GM20000 (cell line): ENCODE measurements around the gene KCNJ6.

Experiments
- DNase-seq: peaks from one replicate; pipeline ENCODE4 v3.0.0; 2012; ENCODE audit warnings: low spot score
- TF ChIP-seq, protein P1 (sequence below): IDR thresholded peaks from 2 replicates; pipeline ENCODE4 v1.5.1; 2012; ENCODE audit warnings: mild to moderate bottlenecking, control low read depth; ENCODE audit errors: extremely low read depth, missing control alignments

The KCNJ6 gene

DNA sequence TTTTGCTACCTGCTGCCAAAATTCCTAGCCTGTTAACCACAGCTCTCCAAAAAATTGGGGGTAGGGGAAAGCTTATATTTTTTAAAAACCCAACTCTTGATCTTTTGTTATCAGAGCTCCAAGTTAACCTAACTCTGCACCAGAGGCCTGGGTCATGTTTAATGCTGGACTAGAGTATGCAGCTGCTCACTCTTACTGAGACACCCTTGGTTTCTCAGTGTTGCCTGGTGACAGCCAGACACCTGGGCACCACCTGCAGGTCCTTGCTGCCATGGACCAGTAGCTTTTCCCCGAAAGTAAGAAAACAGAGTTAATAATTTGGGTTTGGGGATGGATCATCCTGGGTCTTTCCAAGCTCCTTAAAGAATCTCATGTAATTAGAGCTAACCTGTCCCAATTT lies 30.1 kb downstream of the KCNJ6 start:
- TF ChIP-seq, protein P1, sequence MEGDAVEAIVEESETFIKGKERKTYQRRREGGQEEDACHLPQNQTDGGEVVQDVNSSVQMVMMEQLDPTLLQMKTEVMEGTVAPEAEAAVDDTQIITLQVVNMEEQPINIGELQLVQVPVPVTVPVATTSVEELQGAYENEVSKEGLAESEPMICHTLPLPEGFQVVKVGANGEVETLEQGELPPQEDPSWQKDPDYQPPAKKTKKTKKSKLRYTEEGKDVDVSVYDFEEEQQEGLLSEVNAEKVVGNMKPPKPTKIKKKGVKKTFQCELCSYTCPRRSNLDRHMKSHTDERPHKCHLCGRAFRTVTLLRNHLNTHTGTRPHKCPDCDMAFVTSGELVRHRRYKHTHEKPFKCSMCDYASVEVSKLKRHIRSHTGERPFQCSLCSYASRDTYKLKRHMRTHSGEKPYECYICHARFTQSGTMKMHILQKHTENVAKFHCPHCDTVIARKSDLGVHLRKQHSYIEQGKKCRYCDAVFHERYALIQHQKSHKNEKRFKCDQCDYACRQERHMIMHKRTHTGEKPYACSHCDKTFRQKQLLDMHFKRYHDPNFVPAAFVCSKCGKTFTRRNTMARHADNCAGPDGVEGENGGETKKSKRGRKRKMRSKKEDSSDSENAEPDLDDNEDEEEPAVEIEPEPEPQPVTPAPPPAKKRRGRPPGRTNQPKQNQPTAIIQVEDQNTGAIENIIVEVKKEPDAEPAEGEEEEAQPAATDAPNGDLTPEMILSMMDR = no peak
- DNase-seq = no peak

DNA sequence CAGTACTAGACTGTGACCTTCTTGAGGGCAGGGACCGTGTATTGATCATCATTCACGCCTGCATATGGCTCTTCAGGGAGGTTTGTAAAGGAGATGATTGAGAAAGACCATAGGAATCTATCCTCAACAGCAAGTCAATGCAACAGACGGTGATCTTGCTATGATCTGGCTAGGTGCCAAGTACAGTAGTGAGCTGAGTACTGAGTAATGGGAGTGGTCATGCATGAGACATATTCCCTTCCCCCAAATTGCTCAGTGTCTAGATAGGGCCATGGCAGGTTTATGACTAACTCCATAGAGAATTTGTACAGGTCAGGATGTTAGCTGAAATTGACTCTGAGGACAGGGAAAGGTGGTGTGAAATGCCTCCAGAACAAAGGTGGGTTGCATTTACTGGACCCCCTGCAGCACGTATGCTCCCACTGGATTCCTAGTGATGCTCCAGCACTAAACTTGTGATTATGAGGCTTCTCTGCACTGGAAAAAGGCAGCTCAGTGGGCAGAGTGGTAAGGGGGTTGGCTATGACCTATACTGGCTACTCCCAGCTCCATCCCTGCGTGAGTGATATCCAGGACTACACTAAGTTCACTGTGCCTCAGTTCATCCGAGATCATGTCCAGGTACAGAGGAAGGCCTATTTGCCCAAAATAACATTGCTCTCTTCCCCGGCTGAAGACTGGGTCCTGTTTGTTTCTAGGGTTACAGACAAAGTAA lies 37.2 kb downstream of the KCNJ6 start:
- DNase-seq = no peak
- TF ChIP-seq, protein P1 = no peak

DNA sequence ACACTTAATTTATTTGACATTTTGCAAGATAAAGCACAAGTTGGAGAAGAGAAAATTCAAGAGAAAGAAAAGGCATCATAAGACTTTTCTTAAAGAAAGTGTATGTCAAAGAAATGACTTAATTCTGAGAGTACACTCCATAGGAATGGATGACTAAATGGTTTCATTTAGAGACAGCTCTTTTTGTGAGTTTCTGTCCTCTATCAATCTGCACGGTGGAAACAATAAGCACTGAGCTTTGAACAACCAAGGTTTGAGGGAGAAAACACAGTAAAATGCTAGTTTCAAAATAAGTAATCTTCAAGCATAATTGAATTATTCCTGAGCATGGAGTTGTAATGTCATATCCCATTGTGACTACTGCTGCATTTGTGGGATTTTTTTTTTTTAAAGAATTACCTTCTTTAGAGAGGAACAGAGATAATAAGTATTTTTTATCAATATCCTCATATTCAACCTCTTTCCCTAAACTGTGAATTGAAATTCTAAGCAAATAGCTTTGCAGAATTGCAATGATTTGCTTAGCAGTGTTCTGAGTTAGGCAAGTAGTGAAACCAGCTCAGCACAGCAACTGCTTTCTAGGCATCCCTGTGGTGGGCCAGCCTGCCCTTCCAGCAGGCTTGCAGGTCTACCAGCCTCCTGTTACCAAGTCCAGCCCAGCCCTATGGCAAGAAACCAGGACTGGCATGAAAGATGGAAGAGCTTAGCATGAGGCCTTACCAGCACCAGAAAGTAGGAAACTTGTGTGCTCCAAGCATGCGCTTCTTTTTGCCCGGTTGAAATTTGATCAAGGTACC lies 38.2 kb downstream of the KCNJ6 start:
- no peak for DNase-seq
- TF ChIP-seq, protein P1 = no peak

DNA sequence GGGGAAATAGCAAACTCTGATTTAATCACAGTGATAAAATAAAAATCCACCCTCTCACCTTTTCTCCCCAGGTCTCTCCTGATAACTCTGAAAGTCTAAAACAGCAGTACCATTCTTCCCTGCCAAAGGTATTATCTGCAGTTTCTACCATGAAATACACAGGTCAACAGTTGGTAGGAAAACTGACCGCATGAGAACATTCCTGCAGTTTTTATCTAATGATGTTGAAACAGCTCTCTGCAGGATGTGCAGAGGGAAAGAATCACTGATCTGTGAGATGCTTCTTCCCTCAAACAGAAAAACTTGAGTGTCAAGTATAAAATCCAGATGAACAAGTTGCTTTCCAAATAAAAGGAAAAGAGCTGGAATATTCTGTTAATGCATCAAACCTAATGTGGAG lies 39.1 kb downstream of the KCNJ6 start:
- TF ChIP-seq, protein P1 = no peak
- DNase-seq = no peak

DNA sequence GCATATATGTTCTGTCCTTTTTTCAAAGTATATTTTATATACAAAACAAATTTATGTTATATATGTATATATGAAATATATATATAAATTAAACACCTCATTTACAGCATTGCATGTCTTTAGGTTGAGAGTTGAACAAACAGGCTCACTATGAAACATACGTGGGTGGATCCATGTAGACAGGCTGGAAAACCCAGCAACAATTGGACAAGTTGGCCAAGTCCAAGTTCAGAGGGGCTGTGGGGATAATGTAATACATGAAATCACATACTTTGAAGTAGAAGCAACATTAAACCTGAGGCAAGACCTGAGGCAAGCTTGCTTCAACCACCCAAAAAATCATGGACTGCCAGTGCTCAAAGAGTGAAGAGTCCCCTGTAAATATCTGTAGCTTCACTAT lies 39.7 kb downstream of the KCNJ6 start:
- TF ChIP-seq, protein P1 = no peak

DNA sequence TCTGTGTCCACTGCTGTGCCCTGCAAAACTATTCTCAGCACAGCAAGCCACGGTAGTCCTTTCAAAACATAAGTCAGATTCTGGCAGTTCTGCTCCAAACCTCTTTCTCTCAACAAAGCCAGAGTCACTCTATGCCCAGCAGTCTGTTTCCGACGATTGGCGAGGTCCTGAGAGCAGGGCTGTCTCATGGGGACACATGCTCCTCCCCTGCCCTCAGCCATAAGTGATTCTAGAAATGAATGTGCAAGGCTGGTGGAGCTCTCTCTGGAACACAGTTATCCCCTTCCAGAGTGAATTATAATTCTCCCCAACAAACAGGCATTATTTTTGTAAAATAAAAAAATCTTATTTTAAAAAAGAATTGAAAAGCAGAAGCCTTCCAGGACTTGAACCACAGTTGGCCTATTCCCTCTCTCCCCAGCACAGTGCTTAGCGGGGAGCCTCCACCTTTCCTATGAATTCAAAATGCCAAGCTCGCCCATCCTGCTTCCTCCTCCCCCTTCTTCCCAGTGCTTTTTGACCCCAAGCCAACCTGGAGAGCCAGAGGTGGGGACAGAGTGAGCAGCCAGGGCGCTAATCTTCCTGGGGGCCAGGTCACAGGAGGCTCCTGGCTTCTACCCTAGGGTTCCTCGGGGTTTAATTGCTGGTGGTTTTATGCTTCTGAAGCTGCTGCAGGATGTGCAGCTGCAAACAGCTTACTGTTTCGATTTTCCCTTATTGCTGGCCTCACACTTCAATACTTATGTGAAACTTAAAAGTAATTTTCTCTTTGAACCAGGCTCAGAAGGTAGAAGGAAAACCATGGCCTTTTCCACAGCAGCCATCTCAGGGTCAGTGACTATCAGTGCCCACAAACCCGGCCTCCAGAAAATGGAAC lies 41.1 kb downstream of the KCNJ6 start:
- TF ChIP-seq, protein P1 = no peak
- DNase-seq = no peak

More for the DNA sequence above, 39.7 kb downstream of the KCNJ6 start:
- DNase-seq = no peak
